HG02642 (cell line): ENCODE results near the gene PUS7L.
A peak's percentile ranks its signal among the peaks of the same experiment; 100 is the strongest.

ENCODE experiments used
- ATAC-seq: cut with Tn5 transposase; IDR thresholded peaks from one replicate; pipeline ENCODE4 v1.9.1; 2021; ENCODE audit warnings: mild to moderate bottlenecking; ENCODE audit not compliant: unreplicated experiment, poor library complexity

The PUS7L gene, protein sequence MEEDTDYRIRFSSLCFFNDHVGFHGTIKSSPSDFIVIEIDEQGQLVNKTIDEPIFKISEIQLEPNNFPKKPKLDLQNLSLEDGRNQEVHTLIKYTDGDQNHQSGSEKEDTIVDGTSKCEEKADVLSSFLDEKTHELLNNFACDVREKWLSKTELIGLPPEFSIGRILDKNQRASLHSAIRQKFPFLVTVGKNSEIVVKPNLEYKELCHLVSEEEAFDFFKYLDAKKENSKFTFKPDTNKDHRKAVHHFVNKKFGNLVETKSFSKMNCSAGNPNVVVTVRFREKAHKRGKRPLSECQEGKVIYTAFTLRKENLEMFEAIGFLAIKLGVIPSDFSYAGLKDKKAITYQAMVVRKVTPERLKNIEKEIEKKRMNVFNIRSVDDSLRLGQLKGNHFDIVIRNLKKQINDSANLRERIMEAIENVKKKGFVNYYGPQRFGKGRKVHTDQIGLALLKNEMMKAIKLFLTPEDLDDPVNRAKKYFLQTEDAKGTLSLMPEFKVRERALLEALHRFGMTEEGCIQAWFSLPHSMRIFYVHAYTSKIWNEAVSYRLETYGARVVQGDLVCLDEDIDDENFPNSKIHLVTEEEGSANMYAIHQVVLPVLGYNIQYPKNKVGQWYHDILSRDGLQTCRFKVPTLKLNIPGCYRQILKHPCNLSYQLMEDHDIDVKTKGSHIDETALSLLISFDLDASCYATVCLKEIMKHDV

DNA sequence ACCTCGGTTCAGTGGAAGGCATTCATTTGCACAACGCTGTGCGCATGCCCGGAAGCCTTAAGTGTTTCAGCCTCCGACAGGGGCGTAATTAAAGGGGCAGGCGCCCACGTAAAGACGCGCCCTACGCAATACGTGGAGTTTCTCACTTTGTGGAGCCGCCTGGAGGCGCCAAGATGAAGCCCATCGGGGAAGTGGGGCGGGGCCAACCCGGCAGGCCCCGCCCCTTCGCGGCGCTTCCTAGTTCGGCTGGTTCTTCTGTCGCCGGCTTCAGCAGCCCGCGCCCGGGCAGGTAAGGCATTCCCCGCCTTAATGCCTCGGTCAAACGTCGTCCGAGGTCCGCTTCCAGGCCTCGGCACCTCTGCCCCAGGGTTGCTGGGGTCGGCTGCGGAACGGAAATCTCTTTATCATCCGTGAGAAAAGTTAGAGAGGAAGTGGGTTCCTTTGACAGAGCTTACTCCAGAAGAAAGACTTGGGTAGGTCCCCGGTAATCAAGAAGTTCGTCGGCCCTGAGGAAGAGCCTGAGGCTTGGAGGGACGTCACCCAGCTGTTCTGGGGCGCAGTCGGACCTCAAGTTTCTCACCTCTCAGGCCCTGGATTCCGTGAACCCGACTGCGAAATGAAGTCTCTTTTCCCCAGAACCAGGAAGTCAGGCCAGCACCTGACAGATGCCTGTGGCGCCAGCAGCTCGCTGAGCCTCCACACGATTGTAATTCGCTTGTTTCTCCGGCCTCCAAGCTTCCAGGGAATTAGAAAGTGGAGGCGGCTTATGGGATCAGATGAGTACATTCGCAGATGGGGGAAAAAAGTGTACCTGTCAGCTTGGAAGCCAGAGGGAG lies at the start of gene PUS7L, which contains the start of gene IRAK4:
Gene PUS7L (minus strand): TSS at position 63 of the 836 bp plus-strand sequence. CDS start 3,545 bp downstream, outside the sequence.
Gene IRAK4 (plus strand): TSS at position 224 of the 836 bp plus-strand sequence. CDS start 9,161 bp downstream, outside the sequence.
- ATAC-seq, result peak; percentile 98

- ATAC-seq, result no peak
These were observed 48.8 kb upstream of the PUS7L start for GRCh38 chr12:43807386-43807785.

DNA sequence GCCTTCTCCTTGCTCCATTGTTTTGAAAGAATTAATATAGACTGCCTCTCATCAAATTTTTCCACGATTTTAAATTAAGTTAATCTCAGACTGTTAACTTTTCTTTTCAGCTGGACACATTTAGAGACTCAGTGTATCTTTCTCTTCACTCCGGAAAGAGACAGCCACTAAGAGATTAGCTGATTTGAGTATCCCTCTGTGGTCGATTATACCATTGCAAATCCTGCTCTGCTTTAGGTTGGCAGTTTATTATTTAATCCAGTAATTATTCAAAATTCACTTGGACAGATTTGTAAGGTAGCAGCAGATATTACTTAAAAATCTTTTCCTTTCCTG lies 48.1 kb upstream of the PUS7L start:
- ATAC-seq, result no peak

DNA sequence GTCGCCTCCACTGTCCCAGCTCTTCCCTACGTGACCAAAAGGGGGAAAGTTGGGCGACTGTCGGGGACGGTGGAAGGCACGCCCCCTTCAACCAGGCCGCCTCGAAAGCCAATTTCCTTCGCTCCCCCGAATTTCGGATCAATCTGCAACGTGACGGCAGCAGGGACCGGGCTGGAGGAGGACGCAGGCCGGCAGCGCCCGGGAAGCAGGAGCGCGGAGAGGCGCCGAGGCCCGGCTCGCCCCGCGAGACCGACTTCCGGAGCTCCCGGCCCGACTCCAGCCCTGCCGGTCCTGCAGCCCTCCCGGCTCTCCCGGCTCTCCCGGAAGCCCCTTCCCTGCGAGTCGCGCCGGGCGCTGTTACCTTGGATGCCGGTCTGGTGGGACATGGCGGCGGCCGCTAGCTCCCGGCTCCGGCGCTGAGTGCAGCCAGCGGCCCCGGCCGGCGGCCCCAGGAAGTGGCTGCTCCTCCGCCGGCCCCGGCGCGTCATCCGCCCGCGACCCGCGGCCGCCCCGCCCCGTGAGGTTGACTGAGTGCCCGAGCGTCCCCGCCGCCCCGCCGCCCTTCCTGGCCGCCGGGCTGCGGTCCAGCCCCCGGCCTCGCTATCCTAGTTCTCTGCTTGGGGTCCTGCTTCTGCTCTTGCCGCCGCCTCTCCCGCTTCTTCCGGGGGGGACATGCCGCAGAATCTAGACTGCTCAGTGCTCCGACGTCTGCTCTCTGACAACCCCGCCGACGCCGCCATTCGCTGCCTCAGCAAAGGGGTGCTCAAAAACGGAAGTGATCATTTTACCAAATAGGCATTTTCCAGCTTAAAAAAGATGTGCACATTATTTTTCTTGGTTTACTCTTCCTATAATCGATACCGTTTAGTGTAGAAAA lies 47.5 kb upstream of the PUS7L start, which contains the start of gene TWF1:
Gene TWF1 (minus strand): TSS at position 458 of the 877 bp plus-strand sequence. CDS start 72 bp downstream, at position 386.
- ATAC-seq, result peak; percentile 96

GRCh38 chr12:43805149-43805859 lies 46.7 kb upstream of the PUS7L start:
- ATAC-seq, result peak; percentile 18

GRCh38 chr12:43797561-43798217 lies 39.1 kb upstream of the PUS7L start:
- ATAC-seq, result no peak

GRCh38 chr12:43795716-43796280 lies 37.2 kb upstream of the PUS7L start:
- ATAC-seq, result no peak

DNA sequence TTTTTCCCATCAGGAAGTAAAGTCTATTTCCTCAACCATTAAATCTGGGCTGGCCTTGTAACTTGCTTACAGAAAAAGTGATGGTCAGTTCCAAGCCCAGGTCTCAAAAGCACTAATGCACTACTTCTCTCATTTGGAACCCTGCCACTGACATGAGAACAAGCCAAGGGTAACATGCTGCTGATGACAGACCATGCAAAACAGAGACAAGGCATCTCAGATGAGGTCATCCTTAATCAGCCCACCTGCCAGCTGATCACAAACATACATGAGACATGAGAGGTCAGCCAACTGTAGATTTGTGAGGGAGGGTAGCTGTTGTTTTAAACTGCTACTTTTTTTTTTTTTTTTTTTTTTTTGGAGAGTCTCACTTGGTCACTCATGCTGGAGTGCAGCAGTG lies 31.4 kb upstream of the PUS7L start:
- ATAC-seq, result no peak

DNA sequence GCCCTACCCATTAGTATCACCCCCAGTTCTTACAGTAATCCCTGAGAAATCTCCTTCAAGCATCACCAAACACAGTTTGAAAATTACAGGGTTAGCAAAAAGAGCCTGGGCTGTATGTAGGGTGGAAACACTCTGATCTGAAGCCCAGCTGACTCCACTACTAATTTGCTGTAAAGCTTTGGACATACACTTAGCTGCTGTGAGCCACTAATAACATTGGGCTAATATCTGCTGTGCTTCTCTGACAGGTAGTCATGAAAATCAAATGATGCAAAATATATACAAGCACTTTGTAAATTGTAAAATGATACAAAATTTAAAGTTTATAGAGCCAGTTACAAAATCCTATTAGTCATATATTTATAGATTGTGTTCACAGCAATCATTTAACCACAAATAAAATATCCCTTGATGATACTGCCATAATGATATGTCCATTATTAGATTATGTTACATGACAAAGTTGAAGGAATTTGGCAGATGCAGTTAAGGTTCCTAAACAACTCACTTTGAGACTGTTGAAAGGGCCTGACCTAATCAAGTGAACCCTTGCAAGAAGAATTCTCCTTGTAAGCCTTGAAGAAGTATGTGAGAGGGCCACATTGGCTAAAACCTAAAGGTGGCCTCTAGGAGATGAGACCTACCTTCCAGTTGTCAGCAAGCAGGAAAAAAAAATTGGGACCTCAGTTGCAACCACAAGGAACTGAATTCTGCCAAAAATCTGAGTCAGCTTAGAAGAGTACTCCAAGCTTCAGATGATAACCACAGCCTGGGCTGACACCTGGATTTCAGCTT lies 28.5 kb upstream of the PUS7L start:
- no peak for ATAC-seq

GRCh38 chr12:43776498-43776897 lies 17.9 kb upstream of the PUS7L start:
- ATAC-seq, result no peak

GRCh38 chr12:43766291-43766690 lies 7.7 kb upstream of the PUS7L start:
- ATAC-seq, result no peak

GRCh38 chr12:43764528-43764927 lies 5.9 kb upstream of the PUS7L start:
- no peak for ATAC-seq

DNA sequence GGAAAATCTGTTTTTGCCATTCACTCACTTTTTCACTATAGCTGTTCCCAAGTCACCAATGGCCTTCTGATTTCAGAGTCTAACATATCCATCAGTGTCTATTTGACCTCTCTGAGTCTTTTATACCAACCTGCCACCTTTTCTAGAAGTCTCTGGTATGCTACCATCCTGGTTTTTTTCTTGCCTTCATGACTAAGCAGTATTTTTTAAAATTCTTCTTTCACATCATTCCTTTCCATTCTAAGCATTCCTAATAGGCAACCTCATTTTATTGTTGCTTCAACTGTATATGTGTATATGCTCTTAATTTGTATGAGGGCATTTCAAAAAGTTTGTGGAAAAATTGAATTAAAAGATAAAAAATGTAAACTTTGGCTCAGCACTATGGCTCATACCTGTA lies 5.2 kb upstream of the PUS7L start:
- no peak for ATAC-seq

GRCh38 chr12:43762596-43762995 lies 4.0 kb upstream of the PUS7L start:
- ATAC-seq, result no peak

DNA sequence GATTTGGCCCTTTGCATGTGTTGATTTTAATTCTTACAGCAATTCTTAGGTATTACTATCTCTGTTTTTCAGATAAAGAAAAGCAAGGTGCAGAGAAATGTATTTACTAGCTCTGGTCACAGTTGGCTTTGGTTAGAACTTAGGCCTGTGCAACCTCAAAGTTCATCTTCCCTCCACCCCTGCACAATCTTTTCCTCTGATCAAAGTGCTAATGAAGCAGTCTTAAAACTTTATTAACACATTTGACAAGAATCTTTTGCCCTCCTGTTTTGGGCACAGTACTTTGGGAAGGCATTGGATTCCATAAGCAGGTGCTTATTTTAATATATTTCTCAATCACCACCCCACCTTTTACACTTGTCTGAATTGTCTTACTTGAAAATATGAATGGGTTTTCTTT lies 2.9 kb upstream of the PUS7L start:
- no peak for ATAC-seq

GRCh38 chr12:43760396-43760795 lies 1.8 kb upstream of the PUS7L start:
- no peak for ATAC-seq

GRCh38 chr12:43758247-43758727 lies 303 bp downstream of the PUS7L start:
- no peak for ATAC-seq
